ENCODE measurements around the gene ZFHX2.

DNA sequence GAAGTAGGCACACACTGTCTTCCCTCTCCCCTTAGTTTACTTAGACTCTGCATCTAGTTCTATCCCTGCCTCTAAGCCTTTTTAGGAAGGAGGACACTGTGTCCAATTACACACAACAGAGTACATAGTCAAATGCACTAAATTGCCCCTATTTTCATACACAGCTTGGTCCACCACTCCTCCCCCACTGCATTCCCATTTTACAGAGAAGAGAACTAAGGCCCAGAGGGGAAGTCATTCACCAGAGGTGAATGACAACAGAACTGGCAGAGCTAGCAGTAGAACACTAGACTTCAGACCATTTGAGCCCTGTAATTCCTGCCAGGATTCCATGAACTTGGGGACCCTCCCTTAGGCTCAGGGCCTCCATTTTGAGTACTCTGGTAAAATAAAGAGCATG lies 28.2 kb upstream of the ZFHX2 start:
- TF ChIP-seq FOXM1 (IDR thresholded peaks at IDR 0.05; ENCODE audit: borderline replicate concordance, low read depth) (no peak), CEBPB (IDR thresholded peaks at IDR 0.05) (no peak), YY1 (IDR thresholded peaks at IDR 0.05; ENCODE audit: low read depth) (no peak), TCF12 (IDR thresholded peaks at IDR 0.05; ENCODE audit: low read depth) (no peak), TAF1 (IDR thresholded peaks at IDR 0.05; ENCODE audit: low read depth) (no peak), CREB1 (IDR thresholded peaks at IDR 0.05; ENCODE audit: low read depth) (no peak), NFIC (IDR thresholded peaks at IDR 0.05) (no peak)
